Neural cell (in vitro differentiated cells): Measurements from ENCODE around the gene ABHD12B.

Source experiments
- EP300 ChIP-seq: fragments of 450-650 bp; conservative IDR thresholded peaks from 2 replicates; pipeline ENCODE4 v1.6.1; 2014; ENCODE audit warnings: antibody characterized with exemption, mild to moderate bottlenecking, moderate library complexity; ENCODE audit not compliant: poor library complexity, severe bottlenecking
- EZH2 ChIP-seq: fragments of 200-600, 300-800 bp; shearing (Covaris generic), sonication (generic); IDR thresholded peaks from 2 replicates; pipeline ENCODE4 v1.6.1; 2014; ENCODE audit warnings: antibody characterized with exemption, low read length, borderline replicate concordance, mild to moderate bottlenecking; ENCODE audit not compliant: insufficient read depth, poor library complexity, severe bottlenecking
- POLR2AphosphoS5 ChIP-seq: IDR thresholded peaks from 2 replicates; pipeline ENCODE4 v1.6.1; 2012
- RAD21 ChIP-seq: fragments of 450-650 bp; conservative IDR thresholded peaks from 2 replicates; pipeline ENCODE4 v1.6.1; 2014; ENCODE audit warnings: antibody characterized with exemption, mild to moderate bottlenecking, moderate library complexity
- SMC3 ChIP-seq: fragments of 450-650 bp; conservative IDR thresholded peaks from 2 replicates; pipeline ENCODE4 v1.6.1; 2014; ENCODE audit warnings: antibody characterized with exemption, mild to moderate bottlenecking, moderate library complexity; ENCODE audit not compliant: poor library complexity
- TAF1 ChIP-seq: IDR thresholded peaks from 2 replicates; pipeline ENCODE4 v1.6.1; 2012; ENCODE audit warnings: low read depth
- TF ChIP-seq, protein P1 (sequence below): fragments of 450-650 bp; IDR thresholded peaks from 2 replicates; pipeline ENCODE4 v1.5.1; 2014; ENCODE audit warnings: antibody characterized with exemption, mild to moderate bottlenecking, moderate library complexity; ENCODE audit not compliant: poor library complexity, severe bottlenecking

DNA sequence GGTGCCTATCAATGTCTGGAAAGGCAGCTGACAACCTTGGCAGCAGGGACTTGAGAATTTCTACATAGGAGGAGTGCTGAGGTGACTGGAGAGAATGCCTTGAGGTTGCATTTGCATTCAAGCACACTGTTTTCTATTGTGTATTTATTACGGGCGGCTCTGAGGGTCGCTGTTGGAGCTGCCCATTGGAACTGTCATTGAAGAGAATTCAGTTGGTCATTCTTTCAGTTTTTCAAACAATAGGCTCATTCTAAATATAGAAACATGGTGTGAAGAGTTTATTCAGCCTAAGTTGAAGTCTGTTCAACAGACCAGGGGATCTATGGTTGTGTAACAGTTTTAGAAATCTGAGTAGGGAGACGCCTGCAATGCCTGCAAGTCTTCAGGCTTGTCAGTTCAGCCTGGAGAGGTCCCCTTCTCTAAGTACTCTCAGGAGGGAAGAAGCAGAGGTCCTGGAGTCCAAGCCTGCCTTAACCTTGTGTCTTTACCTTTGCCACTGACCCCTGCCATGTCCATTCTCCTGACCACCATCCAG lies 9.8 kb upstream of the ABHD12B start:
- no peak for TF ChIP-seq POLR2AphosphoS5
- no peak for TF ChIP-seq EZH2
- TF ChIP-seq, protein P1, sequence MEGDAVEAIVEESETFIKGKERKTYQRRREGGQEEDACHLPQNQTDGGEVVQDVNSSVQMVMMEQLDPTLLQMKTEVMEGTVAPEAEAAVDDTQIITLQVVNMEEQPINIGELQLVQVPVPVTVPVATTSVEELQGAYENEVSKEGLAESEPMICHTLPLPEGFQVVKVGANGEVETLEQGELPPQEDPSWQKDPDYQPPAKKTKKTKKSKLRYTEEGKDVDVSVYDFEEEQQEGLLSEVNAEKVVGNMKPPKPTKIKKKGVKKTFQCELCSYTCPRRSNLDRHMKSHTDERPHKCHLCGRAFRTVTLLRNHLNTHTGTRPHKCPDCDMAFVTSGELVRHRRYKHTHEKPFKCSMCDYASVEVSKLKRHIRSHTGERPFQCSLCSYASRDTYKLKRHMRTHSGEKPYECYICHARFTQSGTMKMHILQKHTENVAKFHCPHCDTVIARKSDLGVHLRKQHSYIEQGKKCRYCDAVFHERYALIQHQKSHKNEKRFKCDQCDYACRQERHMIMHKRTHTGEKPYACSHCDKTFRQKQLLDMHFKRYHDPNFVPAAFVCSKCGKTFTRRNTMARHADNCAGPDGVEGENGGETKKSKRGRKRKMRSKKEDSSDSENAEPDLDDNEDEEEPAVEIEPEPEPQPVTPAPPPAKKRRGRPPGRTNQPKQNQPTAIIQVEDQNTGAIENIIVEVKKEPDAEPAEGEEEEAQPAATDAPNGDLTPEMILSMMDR: no peak
- TF ChIP-seq EP300: no peak
- TF ChIP-seq RAD21: no peak
- no peak for TF ChIP-seq SMC3
- no peak for TF ChIP-seq TAF1
